Ramos (cell line): ENCODE measurements around the gene BMERB1.
"Not testable (repeated sequence)": the region's sequence is repeated elsewhere in the genome, so short reads cannot be mapped to it uniquely, and the experiment has no call there.

ENCODE experiments used
- in situ Hi-C: fragments of 300-500 bp; cut with MboI; formaldehyde crosslinking; loops from one replicate; pipeline ENCODE4 v1.14.3; 2022; ENCODE audit warnings: low sequenced_read_pairs; ENCODE audit not compliant: unreplicated experiment

The BMERB1 gene

DNA sequence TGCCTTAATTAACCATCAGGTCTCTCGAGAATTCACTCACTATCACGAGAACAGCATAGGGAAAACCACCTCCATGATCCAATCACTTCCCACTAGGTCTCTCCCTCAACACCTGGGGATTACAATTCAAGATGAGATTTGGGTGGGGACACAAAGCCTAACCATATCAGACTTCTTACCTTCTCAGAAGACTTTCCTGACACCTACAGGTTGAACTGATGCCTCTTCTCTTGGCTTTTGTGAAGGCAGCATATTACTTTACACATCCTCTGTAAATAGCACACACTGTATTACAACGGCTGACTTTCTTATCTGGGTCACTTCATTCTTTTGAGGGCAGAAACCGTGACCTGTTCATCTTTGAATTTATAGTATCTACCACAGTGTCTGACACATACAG, 23.6 kb downstream of the BMERB1 start:
- in situ Hi-C loops = no loop called here

DNA sequence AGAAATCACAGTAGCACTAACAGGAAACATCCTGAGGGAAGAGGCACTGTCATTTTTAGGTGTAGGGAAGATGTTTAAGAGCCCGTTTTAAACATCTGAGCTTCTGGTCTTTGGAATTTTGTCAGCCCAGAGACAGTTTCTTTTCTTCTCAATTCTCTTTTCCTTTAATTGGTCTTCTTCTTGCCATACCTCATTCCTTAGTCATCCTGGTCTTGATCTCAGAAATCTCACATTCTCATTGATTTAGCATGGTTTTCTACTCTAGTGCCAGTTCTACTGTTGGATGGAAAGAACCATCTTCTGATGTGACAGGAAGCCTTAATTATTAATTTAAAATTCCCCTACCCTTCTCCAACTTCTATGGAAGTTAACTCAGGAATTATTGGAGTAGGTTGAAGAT, 25.4 kb downstream of the BMERB1 start:
- in situ Hi-C loops = no loop called here

DNA sequence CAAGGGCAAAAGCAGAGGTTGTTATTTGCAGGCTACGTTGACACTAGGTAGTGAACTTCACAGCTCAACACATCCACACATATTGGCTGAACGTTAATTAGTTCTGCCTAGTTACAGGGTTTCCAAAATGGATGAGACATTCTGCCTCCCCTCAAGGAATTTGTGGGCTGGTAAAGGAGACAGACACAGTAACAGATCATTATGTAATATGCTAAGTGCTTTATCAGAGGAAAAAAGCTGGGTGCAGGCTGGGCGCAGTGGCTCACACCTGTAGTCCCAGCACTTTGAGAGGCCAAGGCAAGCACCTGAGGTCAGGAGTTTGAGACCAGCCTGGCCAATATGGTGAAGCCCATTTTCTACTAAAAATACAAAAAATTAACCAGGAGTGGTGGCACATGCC, 26.2 kb downstream of the BMERB1 start:
- in situ Hi-C loops = no loop called here

DNA sequence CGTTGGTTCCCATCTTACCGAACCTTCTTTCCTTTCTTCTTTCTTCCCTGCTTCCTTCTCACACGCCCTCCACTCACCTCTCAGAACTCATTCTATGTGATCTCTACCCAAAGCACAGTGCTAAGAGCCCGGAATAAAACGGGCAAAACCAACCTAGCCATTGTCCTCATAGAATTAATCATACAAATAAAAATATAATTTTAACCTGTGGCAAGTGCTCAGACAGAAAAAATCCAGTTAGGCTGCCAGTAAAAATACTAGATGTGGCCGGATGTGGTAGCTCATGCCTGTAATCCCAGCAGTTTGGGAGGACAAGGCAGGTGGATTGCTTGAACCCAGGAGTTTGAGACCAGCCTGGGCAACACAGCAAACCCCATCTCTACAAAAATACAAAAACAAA, 27.0 kb downstream of the BMERB1 start:
- in situ Hi-C loops = no loop called here

DNA sequence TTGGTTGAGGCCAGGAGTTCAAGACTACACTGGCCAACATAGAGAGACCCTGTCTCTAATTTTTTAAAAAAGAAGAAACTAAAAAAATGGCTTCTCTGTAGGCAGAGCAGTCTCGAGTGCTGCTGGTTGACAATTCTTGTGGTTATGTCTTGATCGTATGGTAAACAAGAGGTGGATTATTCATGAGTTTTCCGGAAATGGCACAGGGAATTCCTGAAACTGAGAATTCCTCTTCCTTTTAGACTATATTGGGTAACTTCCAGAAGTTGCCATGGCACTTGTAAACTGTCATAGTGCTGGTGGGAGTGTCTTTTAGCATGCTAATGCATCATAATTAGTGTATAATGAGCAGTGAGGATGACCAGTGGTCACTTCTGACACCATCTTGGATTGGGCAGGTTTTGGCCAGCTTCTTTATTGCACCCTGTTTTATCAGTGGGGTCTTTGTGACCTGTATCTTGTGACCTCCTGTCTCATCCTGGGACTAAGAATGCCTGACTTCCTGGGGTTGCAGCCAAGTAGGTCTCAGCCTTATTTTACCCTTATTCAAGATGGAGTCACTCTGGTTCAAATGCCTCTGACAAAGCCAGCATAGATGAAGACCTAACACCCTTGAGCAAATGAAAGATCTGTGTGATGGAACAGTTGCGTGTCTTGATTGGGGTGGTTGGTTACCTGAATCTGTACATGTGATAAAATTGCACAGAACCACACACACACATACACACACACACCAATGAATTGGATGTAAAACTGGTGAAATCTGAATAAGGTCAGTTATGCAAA, 30.2 kb downstream of the BMERB1 start:
- in situ Hi-C loops = no loop called here

DNA sequence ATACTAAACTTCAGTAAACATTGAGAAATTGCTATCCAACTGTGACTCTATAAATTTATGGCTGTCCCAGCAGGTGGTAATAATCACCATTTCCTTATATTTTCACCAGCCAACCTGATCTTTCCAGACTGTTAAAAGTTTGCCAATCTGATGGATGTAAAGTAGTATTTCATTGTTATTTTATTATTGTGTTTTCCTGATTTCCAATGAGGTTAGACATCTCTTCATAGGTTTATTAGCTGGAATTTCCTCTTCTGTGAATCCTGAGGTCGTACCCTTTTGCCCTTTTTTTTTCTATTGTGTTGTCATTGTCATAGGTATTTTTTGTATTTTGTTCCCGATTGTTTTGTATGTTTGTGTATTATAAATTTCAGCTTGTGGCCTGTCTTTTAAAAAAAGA, 31.7 kb downstream of the BMERB1 start:
- in situ Hi-C loops = no loop called here

DNA sequence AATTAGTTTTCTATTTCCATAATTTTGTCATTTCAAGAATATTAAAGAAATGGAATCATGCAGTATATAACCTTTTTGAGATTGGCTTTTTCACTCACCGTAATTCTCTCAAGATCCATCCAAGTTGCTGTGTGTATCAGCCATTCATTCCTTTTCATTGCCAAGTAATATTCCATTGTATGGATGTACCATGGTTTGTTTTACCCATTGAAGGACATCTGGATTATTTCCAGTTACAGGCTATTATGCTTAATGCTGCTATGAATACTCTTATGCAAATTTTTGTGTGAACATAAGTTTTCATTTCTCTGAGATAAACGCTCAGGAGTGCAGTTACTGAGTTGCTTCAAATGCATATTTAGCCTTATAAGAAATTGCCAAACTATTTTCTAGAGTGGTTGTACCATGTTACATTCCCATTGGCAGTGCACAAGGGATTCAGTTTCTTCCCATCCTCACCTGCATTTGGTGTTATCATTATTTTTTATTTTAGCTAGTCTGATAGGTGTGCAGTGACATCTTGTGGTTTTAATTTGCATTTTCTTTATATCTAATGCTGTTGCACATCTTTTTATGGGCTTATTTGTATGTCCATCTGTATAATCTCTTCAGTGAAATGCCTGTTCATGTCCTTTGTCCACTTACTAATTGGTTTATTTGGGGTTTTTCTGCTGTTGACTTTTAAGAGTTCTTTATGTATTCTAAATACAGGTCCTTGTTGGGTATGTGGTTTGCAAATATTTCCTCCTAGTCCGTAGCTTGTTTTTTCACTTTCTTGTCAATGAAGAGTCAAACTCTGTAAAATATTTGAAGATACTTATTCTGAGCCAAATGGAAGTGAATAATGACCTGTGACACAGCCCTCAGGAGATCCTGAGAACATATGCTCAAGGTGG, 32.7 kb downstream of the BMERB1 start:
- in situ Hi-C loops = no loop called here

DNA sequence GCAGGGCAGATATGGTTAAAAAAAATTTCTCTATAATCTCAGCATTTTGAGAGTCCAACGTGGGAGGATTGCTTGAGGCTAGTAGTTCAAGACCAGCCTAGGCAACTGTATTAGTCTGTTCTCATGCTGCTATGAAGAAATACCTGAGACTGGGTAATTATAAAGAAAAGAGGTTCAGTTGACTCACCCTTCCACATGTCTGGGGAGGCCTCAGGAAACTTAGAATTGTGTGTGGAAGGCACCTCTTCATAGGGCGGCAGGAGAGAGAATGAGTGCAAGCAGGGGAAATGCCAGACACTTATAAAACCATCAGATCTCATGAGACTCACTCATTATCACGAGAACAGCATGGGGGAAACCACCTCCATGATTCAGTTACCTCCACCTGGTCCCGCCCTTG, 42.6 kb downstream of the BMERB1 start:
- in situ Hi-C loops = not testable (repeated sequence)

DNA sequence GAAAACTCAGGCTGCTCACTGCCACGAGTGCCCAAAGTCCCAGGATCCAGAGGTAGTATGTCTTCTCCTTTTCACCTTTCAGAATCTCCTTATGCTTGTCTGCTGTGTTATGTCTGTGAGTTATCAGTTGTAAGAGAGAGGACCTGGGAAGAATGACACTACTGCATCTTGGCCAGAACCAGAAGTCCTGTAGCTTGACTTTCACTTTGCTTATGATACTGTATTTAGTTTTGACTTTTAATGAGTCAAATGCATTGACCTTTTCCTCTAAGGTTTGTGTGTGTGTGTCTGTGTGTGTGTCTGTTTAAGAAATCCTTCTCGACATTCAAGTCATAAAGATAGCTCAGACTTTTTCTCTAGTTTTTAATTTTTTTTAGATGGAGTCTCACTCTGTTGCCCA, 43.4 kb downstream of the BMERB1 start:
- in situ Hi-C loops = no loop called here

DNA sequence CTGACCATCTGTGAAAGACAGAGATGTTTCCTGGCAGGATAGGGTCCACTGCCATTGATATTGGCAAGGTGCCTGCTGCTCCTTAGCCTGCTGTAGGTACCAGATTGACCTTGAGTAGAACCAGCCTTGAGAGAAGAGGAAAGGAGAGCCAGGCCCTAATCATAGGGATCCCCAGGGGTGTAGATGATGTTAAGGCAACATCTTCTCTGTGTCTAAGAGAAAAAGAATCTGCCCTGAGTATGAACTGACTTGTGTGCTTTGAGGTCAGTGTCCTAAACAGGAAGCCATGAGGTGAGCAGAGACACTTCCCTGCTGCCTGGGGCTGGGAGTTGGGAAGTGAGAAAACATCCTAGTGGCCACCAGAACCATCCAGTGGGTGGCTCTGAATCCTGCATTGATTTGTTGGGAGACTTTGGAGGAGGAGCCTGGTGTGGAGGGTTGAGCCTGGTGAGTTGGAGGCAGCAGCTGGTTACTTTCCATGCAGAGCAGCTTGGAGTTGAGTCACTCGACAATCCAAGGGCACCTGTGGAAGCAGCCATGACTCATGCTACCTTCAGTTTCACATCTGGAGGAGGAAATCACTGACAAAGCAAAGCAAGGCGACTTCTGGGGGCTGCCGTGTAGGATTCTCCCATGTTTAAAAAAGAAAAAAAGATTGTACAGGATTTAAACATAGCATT, 47.8 kb downstream of the BMERB1 start:
- in situ Hi-C loops = no loop called here

DNA sequence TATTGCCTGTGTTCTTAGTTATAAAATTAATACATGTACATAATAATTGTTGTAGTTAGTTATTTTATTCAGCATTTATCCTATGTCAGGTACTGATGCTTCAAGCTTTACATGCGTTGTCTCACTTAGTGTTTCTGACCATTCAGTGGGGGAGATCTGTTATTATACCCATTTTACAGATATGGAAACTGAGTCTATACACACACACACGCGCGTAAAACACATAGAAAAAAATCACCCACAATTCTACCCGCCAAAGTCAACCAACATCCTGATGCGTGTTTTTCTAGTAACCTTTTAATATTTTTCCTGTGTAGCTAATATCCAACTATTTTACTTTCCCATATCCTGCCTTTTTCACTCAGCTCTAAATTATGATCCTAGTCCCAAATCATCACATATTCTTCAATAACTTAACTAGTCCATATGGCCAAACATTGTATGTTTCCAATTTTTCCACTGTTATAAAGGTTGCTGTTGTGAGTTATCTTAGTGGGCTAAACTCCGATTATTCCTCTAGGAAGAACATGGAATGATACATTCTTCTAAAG, 48.4 kb downstream of the BMERB1 start:
- in situ Hi-C loops = no loop called here

DNA sequence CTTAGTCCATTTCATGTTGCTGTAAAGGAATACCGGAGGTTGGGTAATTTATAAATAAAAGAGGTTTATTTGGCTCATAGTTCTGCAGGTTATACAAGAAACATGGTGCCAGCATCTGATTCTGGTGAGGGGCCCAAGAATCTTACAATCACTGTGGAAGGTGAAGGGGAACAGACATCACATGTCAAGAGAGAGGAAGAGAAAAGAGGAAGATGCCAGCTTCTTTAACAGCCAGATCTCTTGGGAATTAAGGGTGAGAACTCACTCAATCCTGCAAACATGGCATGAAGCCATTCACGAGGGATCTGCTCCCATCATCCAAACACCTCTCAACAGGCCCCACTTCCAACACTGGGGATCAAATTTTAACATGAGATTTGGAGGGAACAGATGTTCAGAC, 49.5 kb downstream of the BMERB1 start:
- in situ Hi-C loops = no loop called here

DNA sequence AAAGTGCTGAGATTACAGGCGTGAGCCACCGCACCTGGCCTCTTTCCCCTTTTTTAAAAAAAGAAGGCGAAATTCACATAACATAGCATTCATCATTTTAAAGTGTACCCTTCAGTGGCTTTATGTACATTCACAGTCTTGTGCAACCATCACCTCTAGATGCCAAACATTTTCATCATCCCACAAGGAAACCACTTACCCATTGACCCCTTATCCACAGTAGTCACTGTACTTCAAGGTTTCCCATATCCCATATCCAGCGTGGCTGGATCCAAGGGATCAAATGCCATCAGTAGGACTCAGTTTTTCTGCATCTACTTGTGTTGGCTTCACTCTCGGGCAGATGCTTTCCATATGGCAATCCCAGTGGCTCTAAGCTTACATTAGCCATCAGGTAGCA, 50.3 kb downstream of the BMERB1 start:
- in situ Hi-C loops = no loop called here

DNA sequence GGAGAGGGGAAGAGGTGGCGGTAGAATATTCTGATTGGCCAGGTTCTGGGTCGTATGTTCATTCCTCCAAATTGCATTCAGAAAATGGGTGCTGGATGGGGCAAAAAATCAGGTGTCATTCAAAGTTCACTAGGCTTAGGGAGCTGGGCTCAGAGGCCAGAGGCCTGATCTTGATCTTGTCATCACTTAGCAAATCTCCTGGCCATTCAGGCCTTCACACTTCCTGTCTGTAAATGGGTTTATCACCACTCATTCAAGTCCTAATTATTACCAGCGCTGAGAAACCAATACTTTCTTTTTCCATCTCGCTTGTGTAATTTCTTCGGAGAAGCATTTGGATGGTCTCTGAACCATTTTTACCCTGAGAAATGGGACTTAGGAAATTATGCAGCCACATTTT, 50.8 kb downstream of the BMERB1 start:
- in situ Hi-C loops = no loop called here

DNA sequence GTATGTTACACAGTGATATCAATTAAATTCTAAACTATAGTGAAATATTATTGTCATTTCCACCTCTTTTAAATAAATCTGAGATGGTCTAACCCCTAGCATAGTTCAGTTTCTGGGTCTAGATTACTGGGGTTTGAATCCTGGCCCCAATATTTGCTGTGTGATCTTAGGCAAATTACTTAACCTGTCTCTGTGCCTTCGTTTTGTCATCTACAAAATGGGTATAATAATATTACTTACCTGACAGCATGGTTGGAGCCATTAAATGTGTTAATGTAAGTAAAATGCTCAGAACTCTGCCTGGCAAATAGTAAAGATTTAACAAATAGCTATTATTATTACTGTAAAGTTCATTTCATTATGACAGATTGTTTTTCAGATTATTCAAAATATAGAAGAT, 52.3 kb downstream of the BMERB1 start:
- in situ Hi-C loops = no loop called here

DNA sequence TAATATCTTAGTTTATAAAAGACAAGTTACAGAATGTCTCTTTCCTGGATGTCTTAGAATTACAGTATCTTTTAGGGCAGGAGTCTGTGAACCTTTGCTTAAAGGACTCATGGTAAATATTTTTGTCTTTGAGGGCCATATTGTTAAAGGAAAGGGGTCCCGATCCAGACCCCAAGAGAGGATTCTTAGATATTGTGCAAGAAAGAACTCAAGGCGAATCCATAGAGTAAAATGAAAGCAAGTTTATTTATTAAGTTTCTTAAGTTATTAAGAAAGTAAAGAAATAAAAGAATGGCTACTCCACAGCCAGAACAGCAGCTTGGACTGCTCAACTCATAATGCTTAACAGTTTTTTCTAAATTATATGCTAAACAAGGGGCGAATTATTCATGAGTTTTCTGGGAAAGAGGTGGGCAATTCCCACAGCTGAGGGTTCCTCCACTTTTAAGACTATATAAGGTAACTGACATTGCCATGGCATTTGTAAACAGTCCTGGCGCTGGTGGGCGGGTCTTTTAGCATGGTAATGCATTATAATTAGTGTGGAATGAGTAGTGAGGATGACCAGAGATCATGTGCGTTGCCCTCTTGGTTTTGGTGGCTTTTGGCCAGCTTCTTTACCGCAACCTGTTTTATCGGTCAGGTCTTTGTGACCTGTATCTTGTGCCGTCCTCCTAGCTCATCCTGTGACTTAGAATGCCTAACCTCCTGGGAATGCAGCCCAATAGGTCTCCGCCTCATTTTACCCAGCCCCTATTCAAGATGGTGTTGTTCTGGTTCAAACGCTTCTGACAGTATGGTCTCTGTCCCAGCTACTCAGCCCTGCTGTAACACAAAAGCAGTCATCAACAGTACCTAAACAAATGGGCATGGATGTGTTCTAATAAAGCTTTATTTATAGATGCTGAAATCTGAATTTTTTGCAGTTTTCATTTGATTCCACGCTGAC, 53.2 kb downstream of the BMERB1 start:
- in situ Hi-C loops = no loop called here

DNA sequence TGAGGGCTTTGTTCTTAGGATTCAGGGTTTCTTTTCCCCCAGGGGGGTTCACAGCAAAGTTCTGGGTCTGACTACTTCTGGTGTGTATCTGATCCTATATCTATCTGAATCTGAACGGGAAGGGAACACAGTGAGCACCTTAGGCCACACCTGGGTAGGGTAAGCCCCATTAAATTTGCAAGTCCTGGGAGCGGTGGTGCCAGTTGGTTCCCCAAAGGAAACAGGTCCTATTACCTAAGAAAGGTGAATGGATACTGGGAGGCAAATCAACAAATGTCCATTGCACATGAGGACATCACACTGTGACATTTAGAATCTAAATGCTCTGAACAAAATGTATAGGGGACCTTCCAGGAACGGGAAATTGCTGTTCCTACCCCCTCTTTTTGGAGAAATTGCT, 54.6 kb downstream of the BMERB1 start:
- in situ Hi-C loops = no loop called here

DNA sequence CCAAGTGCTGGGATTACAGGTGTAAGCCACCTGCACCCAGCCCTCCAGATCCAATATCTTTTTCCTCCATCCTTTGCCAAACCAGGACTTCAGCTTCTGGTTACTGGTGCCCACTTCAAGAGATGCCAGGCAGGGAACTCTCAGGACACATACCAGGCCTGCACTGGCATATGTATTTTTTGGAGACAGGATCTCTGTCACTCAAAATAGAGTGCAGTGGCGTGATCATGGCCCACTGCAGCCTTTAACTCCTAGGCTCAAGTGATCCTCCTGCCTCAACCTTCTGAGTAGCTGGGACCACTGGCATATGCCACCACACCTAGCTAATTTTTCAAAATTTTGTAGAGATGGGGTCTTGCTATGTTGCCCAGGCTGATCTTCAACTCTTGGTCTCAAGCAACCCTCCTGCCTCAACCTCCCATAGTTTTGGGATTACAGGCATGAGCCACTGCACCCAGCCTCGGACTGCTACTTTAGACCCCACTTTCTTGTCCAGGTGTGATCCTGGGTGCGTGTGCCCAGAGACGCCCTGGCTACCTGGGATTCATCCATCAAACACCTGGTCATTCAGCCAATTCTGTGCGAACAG, 55.8 kb downstream of the BMERB1 start:
- in situ Hi-C loops = no loop called here

DNA sequence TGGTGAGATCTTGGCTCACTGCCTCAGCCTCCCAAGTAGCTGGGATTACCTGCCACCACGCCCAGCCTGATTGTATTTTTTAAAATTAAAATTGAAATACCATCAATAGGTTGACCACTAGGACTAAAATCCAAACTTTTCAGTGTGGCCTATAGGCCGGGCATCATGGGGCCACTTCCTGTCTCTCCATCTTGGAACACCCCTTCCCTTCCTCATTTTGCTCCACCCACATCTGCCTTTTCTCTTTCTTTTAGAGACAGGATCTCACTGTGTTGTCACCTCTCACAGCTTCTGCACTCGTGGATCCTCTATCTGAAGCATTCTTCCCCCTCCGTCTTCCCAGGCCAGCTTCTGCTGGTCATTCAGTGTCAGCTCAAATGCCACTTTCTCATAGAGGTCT, 57.0 kb downstream of the BMERB1 start:
- in situ Hi-C loops = no loop called here
